Activated CD4-positive, alpha-beta T cell treated with anti-CD3 and anti-CD28 coated beads, Interleukin-2, amount 50 U/mL, for 16 hours (primary cell): ENCODE data around the gene RBBP7.
A peak's percentile ranks its signal among the peaks of the same experiment; 100 is the strongest.

Experiments used
- DNase-seq: peaks from one replicate; pipeline ENCODE4 v3.0.0-alpha.2; 2020

RBBP7 gene

DNA sequence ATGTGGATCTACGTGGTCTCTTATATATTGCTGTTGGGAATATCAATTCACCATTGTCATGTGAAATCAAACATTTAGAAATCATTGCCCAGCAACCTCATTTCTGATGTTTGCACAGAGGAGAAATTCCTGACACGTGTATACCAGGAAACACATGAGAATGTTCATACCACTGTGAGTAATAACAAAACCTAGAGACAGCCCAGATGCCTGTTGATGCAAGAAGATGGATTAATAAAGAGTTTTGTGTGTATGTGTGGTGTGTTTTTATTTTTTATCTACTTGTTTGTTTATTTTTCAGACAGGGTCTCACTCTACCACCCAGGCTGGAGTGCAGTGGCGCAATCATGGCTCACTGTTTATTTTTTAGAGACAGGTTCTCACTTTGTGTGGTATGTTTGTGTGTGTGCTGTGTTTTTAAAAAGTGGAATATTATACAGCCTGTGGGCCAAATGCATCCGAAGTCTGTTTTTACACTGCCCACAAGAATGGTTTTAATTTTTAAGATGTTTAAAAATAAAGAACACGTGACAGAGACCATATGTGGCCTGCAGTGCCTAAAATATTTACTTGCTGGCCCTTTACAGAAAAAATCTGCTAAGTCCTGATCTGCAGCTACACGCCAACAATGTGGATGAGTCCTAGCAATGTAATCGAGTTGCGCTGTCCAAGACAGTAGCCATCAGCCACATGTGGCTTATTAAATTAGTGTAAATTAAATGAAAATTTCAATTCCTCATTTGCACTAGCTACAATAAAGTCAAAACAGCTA, 44.7 kb downstream of the RBBP7 start:
- DNase-seq, result peak; percentile 66

DNA sequence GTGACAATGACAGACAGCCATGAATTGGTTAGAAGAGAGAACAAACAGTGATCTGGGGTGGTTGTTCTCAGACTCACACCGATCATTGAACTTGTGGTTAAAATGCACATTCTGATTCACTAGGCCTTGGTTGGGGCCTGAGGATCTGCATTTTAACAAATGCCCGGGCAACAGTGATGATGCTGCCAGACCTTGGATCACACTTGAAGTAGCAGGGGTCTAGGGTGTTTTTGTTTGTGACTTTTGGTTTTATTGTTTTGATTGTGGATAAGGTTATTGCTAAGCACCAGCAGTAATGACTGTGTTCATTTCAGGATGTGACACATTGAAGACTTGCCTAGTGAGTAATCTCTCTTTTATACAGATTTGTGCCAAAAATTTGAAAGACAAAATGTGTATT, 47.4 kb downstream of the RBBP7 start:
- DNase-seq, result peak; percentile 72

DNA sequence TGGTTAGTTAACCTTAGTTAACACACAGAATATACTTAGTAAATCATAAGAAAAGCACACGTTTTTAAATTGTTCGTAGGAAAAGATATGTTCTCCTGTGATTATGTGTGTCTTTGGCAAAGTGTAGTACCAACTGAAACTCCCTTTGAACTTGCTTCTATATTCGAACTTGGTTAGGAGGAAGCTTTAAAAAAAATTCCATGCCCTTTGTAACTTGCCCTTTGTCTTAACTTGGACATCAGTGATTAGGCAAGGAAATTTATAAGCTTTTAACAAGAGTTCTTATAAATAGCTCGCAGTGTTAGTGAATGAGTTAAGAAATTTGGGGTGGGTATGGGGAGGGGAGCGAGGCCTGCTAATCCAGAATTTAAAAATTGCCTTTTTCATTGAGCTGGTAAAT, 50.5 kb downstream of the RBBP7 start:
- no peak for DNase-seq

GRCh38 chrX:16814597-16814996, 55.6 kb downstream of the RBBP7 start:
- no peak for DNase-seq

DNA sequence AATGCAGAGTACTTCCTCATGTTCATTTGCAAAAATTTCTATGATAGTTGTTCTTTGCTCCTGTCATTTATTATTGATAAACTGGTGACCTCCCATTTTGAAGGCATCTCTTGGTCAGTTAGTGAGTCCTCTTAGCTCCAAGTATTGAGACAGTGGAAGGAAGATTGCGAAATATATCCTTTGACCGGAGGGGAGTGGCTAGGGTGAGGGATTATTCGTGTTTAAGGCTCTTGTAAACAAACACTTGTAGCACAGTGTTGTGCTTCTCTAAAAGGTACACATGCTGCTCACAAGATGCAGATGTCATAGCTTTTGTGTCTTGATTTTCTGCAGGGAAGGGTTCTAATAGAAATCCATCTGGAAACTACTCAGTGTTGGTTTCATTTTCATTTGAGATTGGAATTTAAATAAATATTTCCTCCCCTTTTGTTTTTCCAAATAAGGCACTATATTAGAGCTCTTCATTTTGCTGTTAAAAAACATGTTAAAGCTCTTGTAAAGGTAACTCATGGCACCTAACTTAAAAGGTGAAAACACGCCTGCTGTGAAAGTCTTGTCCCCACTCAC, 62.1 kb downstream of the RBBP7 start:
- DNase-seq, result no peak

DNA sequence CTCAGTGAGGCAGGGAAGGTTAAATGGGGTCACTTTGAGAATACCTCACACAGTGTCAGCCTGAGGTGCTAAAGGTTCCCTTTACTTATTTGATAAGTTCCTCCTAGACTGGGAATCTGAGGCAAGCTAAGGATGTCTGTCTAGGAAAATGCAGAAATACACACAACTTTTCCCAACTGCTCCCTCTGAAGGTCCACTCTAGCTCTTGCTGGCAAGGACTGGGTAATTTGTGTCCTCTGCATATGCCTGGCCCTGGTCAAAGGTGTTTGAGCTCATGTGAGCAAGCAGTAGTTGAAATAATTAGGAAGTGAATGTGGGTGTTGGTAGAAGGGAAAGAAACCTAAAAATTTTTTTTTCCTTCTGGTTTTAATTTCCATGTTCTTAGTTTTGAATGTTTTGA, 62.6 kb downstream of the RBBP7 start:
- no peak for DNase-seq

DNA sequence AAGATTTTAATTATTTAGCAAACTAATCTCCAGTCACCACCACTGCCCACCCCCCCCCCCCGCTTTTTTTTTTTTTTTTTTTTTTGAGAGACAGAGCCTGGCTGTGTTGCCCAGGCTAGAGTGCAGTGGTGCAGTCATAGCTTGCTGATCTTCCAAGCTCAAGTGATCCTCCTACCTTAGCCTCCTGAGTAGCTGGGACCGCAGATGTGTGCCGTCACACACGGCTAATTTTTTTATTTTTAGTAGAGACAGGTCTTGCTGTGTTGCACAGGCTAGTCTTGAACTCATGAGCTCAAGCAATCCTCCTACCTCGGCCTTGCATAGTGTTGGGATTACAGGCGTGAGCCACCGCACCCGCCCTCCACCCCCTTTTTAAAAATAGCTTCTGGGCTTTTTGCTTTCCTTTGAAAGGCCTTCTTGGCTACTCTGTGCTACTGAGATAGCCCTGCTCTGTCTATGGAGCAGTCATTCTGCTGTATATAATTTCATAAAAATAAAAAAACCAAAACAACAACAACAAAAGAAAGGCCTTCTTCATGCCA, 65.2 kb downstream of the RBBP7 start:
- DNase-seq, result no peak

- no peak for DNase-seq
Observed at GRCh38 chrX:16797841-16798240, 72.3 kb downstream of the RBBP7 start.

- DNase-seq, result no peak
Observed at GRCh38 chrX:16797358-16797757, 72.8 kb downstream of the RBBP7 start.

DNA sequence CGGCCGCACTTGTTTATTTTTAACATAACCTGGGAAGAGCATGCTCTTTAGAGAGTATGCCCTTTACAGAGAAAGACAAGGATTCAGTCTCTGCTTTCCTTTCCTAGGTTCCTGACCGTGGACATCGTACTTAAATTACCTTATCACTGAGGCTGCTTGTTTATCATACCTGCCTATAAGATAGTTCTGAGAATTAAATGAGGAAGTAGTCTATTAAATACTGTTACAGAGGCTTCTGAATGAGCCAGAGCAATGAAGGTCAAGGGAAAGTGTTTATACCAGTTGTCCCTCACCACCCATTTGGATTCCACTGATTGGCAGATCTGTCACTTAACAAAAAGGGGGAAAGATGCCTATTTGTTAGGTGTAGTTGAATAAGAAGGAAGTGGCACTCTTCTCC, 73.9 kb downstream of the RBBP7 start:
- no peak for DNase-seq
